Measurements from ENCODE around the gene SMYD3.

The SMYD3 gene

DNA sequence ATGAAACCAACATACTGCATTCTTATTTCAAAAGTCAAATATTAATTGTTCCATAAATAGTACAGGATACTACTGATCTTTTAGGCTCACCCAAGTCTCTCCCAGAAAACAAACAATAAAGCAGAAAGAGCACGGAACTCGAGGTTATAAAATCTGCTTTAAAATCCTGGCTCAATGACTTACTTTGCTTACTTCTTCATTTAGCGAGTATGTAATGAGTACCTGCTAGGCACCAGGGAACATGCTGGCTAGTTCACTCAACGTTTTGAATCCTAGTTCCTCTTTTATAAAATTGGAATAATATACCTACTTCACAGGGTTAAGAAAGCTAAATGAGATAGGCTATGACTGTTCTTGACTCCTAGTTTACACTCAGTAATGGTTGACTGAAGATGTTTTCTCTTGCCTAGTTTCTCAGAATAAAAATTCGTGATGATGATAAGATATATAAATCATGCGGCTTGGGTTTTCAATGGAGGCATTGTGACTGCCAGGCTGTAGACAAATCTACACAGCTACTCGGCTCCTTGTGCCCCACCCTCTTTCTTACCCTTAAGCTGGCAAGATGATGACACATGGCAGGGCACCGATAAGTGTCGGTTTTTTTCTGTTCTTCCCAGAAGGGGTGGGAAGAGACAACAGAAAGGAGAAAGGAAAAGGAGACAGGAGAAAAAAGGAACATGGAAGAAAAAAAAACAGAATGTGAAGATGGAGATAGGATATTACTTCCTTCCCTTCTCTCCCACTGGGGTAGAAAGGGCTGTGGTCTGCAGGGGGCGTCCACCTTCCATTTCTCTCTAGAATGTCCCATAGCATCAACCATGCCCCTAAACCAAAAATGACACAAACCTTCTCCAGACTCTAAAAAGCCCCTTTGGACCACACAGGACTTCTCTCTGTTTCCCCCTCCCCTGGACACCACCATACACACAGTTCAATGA lies 507.1 kb downstream of the SMYD3 start:
- DNase-seq (ENCODE audit: low read depth in 1 of 2, low spot score in 1 of 2), result peak in 1 of 2 experiments; percentile 25
- TF ChIP-seq, protein P1, sequence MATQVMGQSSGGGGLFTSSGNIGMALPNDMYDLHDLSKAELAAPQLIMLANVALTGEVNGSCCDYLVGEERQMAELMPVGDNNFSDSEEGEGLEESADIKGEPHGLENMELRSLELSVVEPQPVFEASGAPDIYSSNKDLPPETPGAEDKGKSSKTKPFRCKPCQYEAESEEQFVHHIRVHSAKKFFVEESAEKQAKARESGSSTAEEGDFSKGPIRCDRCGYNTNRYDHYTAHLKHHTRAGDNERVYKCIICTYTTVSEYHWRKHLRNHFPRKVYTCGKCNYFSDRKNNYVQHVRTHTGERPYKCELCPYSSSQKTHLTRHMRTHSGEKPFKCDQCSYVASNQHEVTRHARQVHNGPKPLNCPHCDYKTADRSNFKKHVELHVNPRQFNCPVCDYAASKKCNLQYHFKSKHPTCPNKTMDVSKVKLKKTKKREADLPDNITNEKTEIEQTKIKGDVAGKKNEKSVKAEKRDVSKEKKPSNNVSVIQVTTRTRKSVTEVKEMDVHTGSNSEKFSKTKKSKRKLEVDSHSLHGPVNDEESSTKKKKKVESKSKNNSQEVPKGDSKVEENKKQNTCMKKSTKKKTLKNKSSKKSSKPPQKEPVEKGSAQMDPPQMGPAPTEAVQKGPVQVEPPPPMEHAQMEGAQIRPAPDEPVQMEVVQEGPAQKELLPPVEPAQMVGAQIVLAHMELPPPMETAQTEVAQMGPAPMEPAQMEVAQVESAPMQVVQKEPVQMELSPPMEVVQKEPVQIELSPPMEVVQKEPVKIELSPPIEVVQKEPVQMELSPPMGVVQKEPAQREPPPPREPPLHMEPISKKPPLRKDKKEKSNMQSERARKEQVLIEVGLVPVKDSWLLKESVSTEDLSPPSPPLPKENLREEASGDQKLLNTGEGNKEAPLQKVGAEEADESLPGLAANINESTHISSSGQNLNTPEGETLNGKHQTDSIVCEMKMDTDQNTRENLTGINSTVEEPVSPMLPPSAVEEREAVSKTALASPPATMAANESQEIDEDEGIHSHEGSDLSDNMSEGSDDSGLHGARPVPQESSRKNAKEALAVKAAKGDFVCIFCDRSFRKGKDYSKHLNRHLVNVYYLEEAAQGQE (IDR thresholded peaks at IDR 0.05; ENCODE audit: insufficient replicate concordance, low read depth), result no peak
- TF ChIP-seq, protein P2, sequence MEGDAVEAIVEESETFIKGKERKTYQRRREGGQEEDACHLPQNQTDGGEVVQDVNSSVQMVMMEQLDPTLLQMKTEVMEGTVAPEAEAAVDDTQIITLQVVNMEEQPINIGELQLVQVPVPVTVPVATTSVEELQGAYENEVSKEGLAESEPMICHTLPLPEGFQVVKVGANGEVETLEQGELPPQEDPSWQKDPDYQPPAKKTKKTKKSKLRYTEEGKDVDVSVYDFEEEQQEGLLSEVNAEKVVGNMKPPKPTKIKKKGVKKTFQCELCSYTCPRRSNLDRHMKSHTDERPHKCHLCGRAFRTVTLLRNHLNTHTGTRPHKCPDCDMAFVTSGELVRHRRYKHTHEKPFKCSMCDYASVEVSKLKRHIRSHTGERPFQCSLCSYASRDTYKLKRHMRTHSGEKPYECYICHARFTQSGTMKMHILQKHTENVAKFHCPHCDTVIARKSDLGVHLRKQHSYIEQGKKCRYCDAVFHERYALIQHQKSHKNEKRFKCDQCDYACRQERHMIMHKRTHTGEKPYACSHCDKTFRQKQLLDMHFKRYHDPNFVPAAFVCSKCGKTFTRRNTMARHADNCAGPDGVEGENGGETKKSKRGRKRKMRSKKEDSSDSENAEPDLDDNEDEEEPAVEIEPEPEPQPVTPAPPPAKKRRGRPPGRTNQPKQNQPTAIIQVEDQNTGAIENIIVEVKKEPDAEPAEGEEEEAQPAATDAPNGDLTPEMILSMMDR (IDR thresholded peaks at IDR 0.05; ENCODE audit: insufficient read depth, low read length), result no peak
- TF ChIP-seq POLR2AphosphoS5 (IDR thresholded peaks at IDR 0.05; ENCODE audit: low read depth) (no peak), SPI1 (IDR thresholded peaks at IDR 0.05; ENCODE audit: borderline replicate concordance, low read depth) (peak; percentile 75; the same call in 1 of the 2 replicates)
- Histone ChIP-seq H3K27ac (replicated peaks) (no peak overlapping the region), H3K27me3 (ENCODE audit: insufficient read depth, poor library complexity, severe bottlenecking) (no peaks in the 10 kb centered on the region), H3K4me3 (replicated peaks; ENCODE audit: insufficient read depth, low read length) (no peak overlapping the region)

DNA sequence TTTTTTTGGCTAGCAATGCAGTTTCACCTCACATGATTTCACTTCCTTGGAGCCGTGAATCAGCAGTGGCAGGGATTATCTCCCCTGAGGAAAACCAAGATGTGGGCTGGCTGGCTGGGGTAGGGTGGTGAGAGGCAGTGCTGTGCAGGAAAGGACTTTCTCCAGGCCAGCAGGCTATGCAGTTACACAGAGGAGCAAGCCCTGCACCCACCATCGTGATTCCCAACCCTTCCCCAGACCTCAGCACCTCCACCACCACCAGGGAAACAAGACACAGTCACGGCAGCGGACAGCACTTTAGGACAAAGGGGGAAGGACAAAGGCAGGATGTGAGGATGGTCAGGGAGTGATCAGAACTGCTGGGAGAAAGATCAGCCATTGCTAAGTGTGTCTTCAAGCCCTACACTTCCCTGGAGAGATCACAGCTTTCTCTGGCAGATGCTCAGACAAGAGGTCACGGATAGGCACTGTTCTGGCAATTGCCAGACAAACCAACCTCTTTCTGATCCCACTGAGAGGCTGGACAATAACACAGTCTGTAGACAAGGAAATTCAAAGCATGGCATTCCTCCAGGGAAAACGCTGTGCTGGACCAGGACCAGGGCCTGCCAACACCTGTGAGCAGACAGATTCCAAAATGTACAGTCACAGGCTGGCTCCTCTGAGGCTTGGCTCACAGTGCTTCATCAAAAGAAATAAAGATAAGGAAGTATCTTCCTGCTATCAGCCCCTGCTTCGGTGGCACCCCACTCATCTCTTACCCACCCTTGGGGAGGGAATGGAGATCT lies 509.4 kb downstream of the SMYD3 start:
- no peaks in the 10 kb centered on the region for H3K27me3 ChIP-seq (ENCODE audit: insufficient read depth, poor library complexity, severe bottlenecking)
- no peak overlapping the region for H3K4me3 ChIP-seq (replicated peaks; ENCODE audit: insufficient read depth, low read length)
- H3K27ac ChIP-seq (replicated peaks), result no peak overlapping the region
- TF ChIP-seq GABPA (IDR thresholded peaks at IDR 0.05; ENCODE audit: low read depth) (no peak), SPI1 (IDR thresholded peaks at IDR 0.05; ENCODE audit: borderline replicate concordance, low read depth) (no peak), POLR2AphosphoS5 (IDR thresholded peaks at IDR 0.05; ENCODE audit: low read depth) (no peak)
- TF ChIP-seq, protein P2 (IDR thresholded peaks at IDR 0.05; ENCODE audit: insufficient read depth, low read length), result no peak
- TF ChIP-seq, protein P1 (IDR thresholded peaks at IDR 0.05; ENCODE audit: insufficient replicate concordance, low read depth), result no peak
- no peak for DNase-seq (ENCODE audit: low read depth in 1 of 2, low spot score in 1 of 2)

DNA sequence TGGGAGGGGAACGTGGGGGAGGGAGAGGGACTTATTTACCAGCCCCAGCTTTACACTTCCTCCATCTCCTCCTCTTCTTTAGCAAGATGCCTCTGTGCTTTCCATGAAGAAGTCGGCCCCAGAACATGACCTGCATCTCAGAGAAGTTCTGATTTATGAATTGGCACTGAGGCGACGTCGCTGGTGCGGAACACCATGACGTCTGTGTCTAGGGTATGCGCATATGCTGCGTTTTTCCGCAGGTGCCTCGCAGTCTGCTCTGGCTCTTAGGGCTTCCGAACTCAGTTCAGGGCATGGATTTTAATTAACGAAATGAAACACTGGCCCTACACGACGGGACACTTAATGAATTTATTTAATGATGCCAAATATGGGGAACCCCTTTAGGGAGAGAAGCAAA lies 510.3 kb downstream of the SMYD3 start:
- no peak overlapping the region for H3K27ac ChIP-seq (replicated peaks)
- TF ChIP-seq POLR2AphosphoS5 (IDR thresholded peaks at IDR 0.05; ENCODE audit: low read depth) (no peak), GABPA (IDR thresholded peaks at IDR 0.05; ENCODE audit: low read depth) (no peak), SPI1 (IDR thresholded peaks at IDR 0.05; ENCODE audit: borderline replicate concordance, low read depth) (no peak)
- TF ChIP-seq, protein P1 (IDR thresholded peaks at IDR 0.05; ENCODE audit: insufficient replicate concordance, low read depth), result no peak
- TF ChIP-seq, protein P2 (IDR thresholded peaks at IDR 0.05; ENCODE audit: insufficient read depth, low read length), result no peak
- H3K27me3 ChIP-seq (ENCODE audit: insufficient read depth, poor library complexity, severe bottlenecking), result no peaks in the 10 kb centered on the region
- no peak overlapping the region for H3K4me3 ChIP-seq (replicated peaks; ENCODE audit: insufficient read depth, low read length)
- no peak for DNase-seq (ENCODE audit: low read depth in 1 of 2, low spot score in 1 of 2)
